Measurements from ENCODE around the gene NTN5. TPM values are rescaled to one million over a fixed set of nuclear protein-coding genes. Genes with fewer than 3 reads are reported as not detected.

The NTN5 gene
- total and polyA plus RNA-seq, 5 experiments from 2014 or later = 0.17 to 2.9 (median 0.97) TPM; not detected in 1

DNA sequence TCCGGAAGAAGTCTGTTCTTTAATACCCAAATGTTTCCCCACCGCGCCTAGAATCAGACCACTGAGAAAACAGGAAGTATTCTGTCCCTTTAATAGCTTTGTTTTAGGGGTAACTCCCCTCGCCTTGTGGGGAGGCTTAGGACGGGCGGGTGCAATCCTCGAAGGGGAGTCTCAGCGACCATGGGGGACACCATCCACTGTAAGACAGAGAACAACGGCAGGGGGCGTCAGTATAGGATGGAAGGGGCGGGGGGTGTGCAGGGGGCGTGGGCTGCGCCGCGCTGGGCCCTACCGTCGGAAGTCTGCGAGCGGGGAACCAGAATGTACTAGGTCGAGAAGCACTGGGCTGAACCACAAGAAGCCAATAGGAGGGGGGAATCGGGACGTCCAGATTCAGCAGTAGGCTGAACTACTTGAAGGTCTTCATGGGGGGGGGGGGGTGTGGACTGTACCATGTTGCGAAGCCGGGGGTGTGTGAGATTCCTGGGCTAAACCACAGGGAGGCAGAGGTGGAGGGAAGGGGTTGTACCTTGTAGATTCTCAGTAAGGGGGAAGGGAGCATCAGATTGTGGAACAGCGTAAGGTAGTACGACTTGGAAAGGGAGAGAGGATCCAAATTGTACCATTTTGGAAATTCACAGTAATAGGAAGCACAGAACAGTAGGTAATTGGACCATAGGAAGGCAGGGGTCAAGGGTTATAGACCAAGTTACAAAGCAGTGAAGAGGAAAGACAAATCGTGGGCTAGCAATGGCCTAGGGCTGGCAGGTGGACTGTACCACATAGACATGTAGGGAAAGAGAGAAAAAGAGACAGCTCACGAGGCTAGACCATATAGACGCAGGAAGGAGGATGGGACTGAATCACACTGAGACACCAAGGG lies 34.6 kb downstream of the NTN5 start:
- Mint-ChIP-seq H3K36me3 (peaks cover 0 to 12% (median 0%) of the 10 kb centered on the region in 3 donors), H3K27me3 (no peaks in the 10 kb centered on the region), H3K4me3 (peak overlapping the region; percentile 81 to 100 (median 98)), H3K27ac (peak overlapping the region; percentile 97 to 100 (median 99)), H3K9me3 (peaks cover 0 to 8% (median 0%) of the 10 kb centered on the region in 9 donors), H3K4me1 (peaks cover 32 to 56% (median 48%) of the 10 kb centered on the region in 4 donors)
- DNase-seq (peak in 9 of 10 donors; percentile 71 to 96 (median 87)), ATAC-seq (peak; percentile 42 to 47)
- POLR2A ChIA-PET = interaction anchor here (0.6 to 6.2 kb wide), 25 partner anchors 8 to 1778 kb away, joined by 3 to 70 read pairs (median 5); partner anchors contain the start of genes CA11, FAM83E, PTOV1 and RPL18

DNA sequence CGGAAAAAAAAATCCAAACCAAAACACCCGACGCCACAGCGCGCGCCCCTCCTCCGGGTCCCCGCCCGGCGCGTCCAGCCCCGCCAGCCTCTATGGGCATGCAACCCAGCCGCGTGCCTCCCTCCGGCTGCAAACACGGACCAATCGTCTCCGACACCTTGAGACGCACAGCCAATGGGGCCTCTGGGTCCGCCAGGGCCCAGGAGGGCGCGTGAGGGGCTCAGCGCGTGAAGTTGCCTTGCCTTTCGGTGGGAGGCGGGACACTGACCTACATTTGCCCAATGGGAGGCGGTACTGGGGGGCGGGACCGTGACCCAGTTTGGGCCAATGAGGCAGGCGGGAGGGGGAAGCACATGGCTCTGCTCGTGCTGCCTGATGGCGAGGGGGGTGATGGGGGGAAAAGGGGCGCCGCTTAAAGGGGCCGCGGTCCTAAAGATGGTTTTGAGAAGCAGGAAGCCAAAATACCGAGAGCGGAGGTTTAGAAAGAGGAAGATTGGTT lies 35.3 kb downstream of the NTN5 start:
- Mint-ChIP-seq H3K4me1 (peaks cover 31 to 59% (median 52%) of the 10 kb centered on the region in 4 donors), H3K27me3 (no peaks in the 10 kb centered on the region), H3K4me3 (peak overlapping the region; percentile 81 to 100 (median 98)), H3K27ac (peak overlapping the region; percentile 97 to 100 (median 99)), H3K9me3 (peaks cover 0 to 8% (median 0%) of the 10 kb centered on the region in 9 donors), H3K36me3 (peaks cover 0 to 16% (median under 1%) of the 10 kb centered on the region in 3 donors)
- POLR2A ChIA-PET = interaction anchor here (0.6 to 6.2 kb wide), 23 partner anchors 8 to 1777 kb away, joined by 3 to 70 read pairs (median 5); partner anchors contain the start of genes CA11, FAM83E, RPL18 and SPHK2
- DNase-seq (peak; percentile 97 to 100 (median 100)), ATAC-seq (peak; percentile 80 to 81)

DNA sequence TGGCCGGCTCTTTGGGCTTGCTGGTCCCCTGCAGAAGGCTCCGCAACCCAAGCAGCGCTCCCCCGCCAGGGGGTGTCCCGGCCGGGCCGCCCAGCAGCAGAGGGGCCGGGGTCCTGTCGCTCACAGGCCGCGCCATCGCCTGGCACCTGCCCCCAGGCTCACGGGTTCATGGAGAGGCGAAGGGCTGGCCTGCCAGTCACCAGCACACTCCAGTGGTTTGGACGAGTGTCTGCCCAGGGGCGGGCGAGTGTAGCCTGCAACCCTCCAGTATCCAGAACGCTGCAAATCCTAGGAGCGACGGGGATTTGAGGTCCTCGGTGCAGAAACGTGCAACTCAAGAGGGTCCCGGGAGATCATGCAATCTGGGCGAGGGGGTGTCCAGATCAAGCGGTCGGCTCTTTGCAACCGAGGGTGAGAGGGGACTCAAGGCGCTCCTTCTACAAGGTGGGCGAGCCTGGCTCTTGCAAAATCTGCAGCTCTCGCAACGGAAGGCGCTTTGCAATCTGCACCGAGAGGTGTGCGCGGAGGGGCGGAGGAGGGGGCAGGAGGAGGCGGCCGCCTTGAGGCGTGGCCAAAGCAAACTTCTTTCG lies 35.9 kb downstream of the NTN5 start, which contains the start of gene DBP:
DBP (minus strand) TSS at position 521 of the 590 bp plus-strand sequence; CDS start at position 136, 385 bp downstream.
- H3K27me3 Mint-ChIP-seq = no peaks in the 10 kb centered on the region
- peak in 1 of 2 donors; percentile 2 for ATAC-seq

DNA sequence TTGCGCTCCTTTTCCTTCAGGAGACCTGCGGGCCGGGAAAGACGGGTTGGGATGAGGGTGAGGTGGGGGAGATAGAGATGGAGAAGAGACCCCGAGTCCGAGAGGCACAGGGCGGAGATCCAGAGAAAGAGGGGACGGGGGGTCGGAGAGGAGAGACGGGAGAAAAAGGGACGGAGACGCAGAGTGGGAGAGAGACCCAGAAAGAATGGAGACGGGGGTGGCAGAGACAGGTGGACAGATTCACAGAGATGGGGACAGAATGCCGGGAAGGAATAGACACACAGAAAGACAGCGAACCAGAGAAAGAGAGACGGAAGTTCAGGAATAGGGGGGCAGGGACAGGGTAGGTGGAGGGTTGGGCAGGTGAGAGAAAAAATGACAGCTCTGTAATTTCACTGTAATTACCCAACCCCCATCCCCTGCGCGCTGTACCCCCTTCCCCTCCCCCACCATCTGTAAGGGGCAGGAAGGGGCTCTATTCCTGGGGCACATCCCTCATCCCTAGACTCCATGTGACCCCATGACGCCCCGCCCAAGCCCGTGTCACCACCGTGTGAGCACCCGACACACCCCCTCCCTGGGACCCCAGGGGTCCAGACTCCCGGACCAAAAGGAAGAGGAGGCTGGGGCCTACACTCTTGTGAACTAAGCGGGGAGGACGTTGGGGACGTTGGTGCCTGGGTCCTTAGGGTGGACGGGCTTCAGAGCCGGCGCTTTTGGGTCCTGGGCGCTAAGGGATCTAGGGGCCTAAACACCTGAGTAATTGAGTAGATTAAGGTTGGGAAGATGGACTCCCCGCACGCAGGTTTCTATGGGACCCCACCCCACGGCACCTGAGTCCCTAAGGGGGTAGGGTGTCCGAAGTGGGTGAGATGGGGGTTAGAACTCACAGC lies 36.6 kb downstream of the NTN5 start:
- Mint-ChIP-seq H3K9me3 (peaks cover 0 to 8% (median 0%) of the 10 kb centered on the region in 9 donors), H3K36me3 (peaks cover 0 to 27% (median 4%) of the 10 kb centered on the region in 3 donors), H3K4me3 (peak overlapping the region; percentile 81 to 100 (median 98)), H3K4me1 (peaks cover 27 to 65% (median 59%) of the 10 kb centered on the region in 4 donors), H3K27me3 (no peaks in the 10 kb centered on the region), H3K27ac (peak overlapping the region; percentile 93 to 100 (median 97))
- ATAC-seq (no peak), DNase-seq (peak in 2 of 10 donors; percentile 38 to 50)
- POLR2A ChIA-PET = interaction anchor here (0.6 to 6.2 kb wide), 10 partner anchors 8 to 326 kb away, joined by 3 to 70 read pairs (median 5); partner anchors contain the start of genes CA11, FAM83E, RPL18 and SPHK2

More for the DNA sequence above, 35.9 kb downstream of the NTN5 start, which contains the start of gene DBP:
- H3K27ac Mint-ChIP-seq = peak within 1 kb of the TSS; percentile 97 to 100 (median 99)
- peaks cover 31 to 60% (median 55%) of the 10 kb centered on the region in 4 donors for H3K4me1 Mint-ChIP-seq
- peaks cover 0 to 8% (median 0%) of the 10 kb centered on the region in 9 donors for H3K9me3 Mint-ChIP-seq
- H3K4me3 Mint-ChIP-seq = peak within 1 kb of the TSS; percentile 81 to 100 (median 98)
- DNase-seq = peak in 3 of 10 donors; percentile 34 to 47 (median 43)
- peaks cover 0 to 21% (median 4%) of the 10 kb centered on the region in 3 donors for H3K36me3 Mint-ChIP-seq
- POLR2A ChIA-PET = interaction anchor here (0.6 to 6.2 kb wide), 15 partner anchors 9 to 325 kb away, joined by 3 to 70 read pairs (median 5); partner anchors contain the start of genes CA11, FAM83E, RPL18 and SPHK2

DNA sequence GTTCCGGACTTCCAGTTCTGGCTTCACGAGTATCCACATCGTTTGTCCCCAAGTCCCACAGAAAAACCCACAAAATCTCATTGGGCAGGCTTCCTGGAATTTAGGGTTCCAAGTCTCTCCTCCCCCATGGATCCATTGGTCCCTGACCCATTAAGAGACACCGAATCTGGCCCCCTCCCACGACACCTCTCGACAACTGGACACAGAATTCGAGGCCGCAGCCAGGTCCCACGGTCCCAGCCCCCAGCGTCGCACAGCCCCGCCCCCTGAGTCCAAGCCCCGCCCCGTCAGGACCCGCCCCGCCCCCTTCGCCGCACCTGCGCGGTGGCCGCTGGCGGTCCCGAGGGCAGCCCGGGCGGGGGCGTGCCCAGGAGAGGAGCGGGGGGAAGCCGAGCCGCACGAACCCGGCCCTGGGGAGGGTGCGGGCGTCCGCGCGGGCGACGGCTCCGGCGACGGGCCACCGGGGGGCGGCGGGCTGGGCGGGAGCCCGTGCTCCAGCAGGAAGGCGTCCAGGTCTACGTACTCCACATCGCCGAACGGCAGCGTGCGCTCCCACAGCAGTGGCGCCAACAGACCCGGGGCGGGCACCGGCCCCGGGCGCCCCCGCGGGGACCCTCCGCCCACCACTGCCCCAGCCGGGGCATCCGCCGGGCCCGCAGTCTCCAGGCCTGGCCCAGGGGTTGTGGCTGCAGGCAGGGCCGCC lies 37.4 kb downstream of the NTN5 start:
- Mint-ChIP-seq H3K27me3 (no peaks in the 10 kb centered on the region), H3K9me3 (peaks cover 0 to 8% (median 0%) of the 10 kb centered on the region in 9 donors), H3K36me3 (peaks cover 0 to 31% (median 5%) of the 10 kb centered on the region in 3 donors), H3K27ac (peak overlapping the region; percentile 94 to 100 (median 96)), H3K4me1 (peaks cover 27 to 66% (median 61%) of the 10 kb centered on the region in 4 donors), H3K4me3 (peak overlapping the region; percentile 81 to 100 (median 98))
- peak; percentile 58 to 84 (median 76) for DNase-seq
- POLR2A ChIA-PET = interaction anchor here (0.6 to 6.2 kb wide), 10 partner anchors 7 to 90 kb away, joined by 3 to 70 read pairs (median 32); partner anchors contain the start of genes CA11, FAM83E, RPL18 and SPHK2
- peak in 1 of 2 donors; percentile 7 for ATAC-seq

DNA sequence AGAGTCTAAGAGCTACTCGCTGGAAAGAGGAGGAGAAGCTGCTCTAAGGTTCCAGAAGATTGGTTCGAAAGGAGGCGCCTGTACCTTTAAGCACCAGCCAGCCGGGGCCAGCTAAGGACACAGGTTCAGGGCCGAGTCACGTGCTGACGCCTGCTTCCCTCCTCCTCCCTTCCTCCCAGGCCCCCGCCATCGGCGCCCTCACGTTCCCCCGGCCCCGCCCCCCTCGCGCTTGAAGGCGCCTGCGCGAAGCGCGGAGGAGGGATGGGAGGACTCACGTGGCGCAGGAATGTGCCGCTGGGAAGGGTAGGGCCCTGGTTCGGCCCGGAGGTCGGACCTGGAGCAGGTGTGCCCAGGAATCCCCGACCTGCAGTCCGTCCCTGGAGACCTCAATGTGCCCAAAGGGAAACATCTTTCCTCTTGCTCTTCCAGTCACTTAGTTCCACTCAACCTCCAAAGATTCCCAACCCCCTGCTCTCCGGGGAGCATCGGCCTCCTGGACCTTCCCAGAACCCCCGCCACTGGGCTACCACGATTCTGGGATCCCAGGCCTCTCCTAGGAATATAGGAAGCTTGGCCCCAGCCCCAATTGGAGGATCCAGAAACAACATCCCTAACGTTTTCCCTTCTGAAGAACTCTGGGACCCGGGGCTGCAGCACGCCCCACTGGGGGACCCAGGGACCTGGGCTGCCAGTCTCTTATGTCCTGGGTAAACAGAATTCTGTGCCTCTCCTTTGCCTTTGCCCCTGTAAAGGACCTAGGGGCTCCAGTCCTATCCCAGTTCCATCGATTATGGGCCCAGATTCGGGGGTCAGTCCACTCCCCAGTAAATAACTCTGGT lies 38.2 kb downstream of the NTN5 start:
- DNase-seq (peak; percentile 85 to 95 (median 88)), ATAC-seq (peak; percentile 8 to 15)
- H3K27me3 Mint-ChIP-seq = no peaks in the 10 kb centered on the region
- POLR2A ChIA-PET = interaction anchor here (0.7 to 3.0 kb wide), 7 partner anchors 10 to 1235 kb away, joined by 3 to 42 read pairs (median 18); partner anchors contain the start of genes CA11, RPL18 and SPHK2
- peaks cover 0 to 8% (median 0%) of the 10 kb centered on the region in 9 donors for H3K9me3 Mint-ChIP-seq
- H3K27ac Mint-ChIP-seq = peak overlapping the region; percentile 70 to 96 (median 95)
- H3K4me1 Mint-ChIP-seq = peaks cover 24 to 62% (median 59%) of the 10 kb centered on the region in 4 donors
- peak overlapping the region; percentile 78 to 93 (median 86) for H3K4me3 Mint-ChIP-seq
- H3K36me3 Mint-ChIP-seq = peaks cover 0 to 39% (median 8%) of the 10 kb centered on the region in 3 donors

DNA sequence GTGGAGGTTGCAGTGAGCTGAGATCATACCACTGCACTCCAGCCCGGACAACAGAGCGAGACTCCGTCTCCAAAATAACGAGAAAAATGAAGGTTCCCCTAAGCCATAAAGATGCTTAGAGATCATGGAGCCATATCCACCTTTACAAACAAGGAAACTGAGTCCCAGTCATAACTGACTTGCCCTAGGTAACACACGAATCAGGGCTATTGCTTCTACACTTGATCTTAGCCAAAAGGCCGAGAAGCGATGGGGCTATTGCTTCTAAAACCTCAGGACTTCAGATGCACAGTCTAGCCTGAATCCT lies 38.8 kb downstream of the NTN5 start:
- H3K4me1 Mint-ChIP-seq = peaks cover 20 to 56% (median 53%) of the 10 kb centered on the region in 4 donors
- peak overlapping the region; percentile 70 to 96 (median 95) for H3K27ac Mint-ChIP-seq
- DNase-seq = no peak
- peaks cover 0 to 43% (median 8%) of the 10 kb centered on the region in 3 donors for H3K36me3 Mint-ChIP-seq
- H3K4me3 Mint-ChIP-seq = peak overlapping the region; percentile 78 to 93 (median 86)
- no peak for ATAC-seq
- H3K27me3 Mint-ChIP-seq = no peaks in the 10 kb centered on the region
- peaks cover 0 to 8% (median 0%) of the 10 kb centered on the region in 9 donors for H3K9me3 Mint-ChIP-seq
- POLR2A ChIA-PET = interaction anchor here (1.0 to 3.0 kb wide), 6 partner anchors 10 to 1236 kb away, joined by 3 to 42 read pairs (median 23); partner anchors contain the start of genes CA11, RPL18 and SPHK2

DNA sequence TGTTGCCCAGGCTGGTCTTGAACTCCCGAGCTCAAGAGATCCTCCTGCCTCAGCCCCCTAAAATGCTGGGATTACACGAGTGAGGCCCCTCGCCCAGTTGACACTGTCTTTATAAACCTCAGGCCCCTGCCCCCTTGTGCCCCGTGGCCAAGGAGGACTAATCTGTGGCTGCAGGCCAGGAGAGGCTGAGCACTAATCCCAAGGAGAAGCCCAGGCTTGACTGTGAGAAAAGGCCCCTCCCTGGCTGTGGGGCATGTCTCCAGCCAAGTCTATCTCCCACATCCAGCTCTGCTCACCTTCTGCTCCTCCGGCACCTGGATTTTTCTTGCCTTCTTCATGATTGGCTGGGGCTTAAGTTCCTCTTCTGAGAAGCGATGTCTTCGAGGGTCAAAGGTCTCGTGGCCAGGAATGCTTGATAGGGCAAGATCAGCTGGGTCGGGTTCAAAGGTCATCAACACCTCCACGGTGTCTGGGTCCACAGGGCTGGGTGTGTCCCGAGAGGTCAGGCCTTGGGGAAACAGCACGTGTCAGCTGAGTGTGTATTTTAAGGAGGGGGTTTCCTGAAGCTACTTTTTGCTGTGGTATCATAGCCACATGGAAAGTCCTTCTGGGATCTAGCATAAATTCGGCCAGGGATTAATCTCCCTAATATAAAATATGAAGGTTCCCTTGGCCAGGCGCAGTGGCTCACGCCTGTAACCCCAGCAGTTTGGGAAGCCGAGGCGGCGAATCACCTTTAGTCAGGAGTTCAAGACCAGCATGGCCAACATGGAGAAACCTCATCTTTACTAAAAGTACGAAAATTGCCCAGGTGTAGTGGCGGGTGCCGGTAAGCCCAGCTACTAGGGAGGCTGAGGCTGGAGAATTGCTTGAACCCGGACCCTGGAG lies 39.4 kb downstream of the NTN5 start:
- peak overlapping the region; percentile 78 to 93 (median 86) for H3K4me3 Mint-ChIP-seq
- H3K36me3 Mint-ChIP-seq = peaks cover 0 to 47% (median 8%) of the 10 kb centered on the region in 3 donors
- POLR2A ChIA-PET = interaction anchor here (0.7 to 3.0 kb wide), 7 partner anchors 10 to 1875 kb away, joined by 3 to 42 read pairs (median 18); partner anchors contain the start of genes CA11, RPL18 and SPHK2
- peaks cover 0 to 2% (median 0%) of the 10 kb centered on the region in 9 donors for H3K9me3 Mint-ChIP-seq
- ATAC-seq (no peak), DNase-seq (no peak)
- peak overlapping the region in 8 of 10 donors; percentile 92 to 96 (median 95) for H3K27ac Mint-ChIP-seq
- peaks cover 15 to 53% (median 48%) of the 10 kb centered on the region in 4 donors for H3K4me1 Mint-ChIP-seq
- no peaks in the 10 kb centered on the region for H3K27me3 Mint-ChIP-seq

DNA sequence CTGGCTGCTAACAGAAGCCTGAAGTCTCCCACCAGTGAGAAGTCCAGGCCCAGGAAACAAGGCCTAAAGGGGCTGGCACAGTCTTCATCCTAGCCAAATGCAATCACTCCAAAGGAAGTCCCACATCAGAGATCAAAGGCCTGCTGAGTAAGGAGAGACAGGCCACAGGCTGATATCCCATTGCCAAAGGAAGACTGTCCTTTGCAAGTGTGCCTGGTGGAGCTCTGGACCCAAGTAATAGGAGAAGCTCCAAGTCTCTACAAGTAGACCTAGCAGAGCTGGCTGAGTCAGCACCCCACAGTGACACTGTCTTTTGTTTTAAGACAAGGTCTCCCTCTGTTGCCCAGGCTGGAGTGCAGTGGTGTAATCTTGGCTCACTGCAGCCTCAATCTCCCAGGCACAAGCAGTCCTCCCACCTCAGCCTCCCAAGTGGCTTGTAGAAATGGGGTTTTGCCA lies 40.1 kb downstream of the NTN5 start:
- ATAC-seq (no peak), DNase-seq (no peak)
- POLR2A ChIA-PET = interaction anchor here (0.7 to 4.3 kb wide), 7 partner anchors 9 to 1874 kb away, joined by 4 to 42 read pairs (median 20); partner anchors contain the start of genes CA11, RPL18 and SPHK2
- no peaks in the 10 kb centered on the region for H3K9me3 Mint-ChIP-seq
- peak overlapping the region in 9 of 10 donors; percentile 4 to 52 (median 26) for H3K4me3 Mint-ChIP-seq
- H3K27me3 Mint-ChIP-seq = no peaks in the 10 kb centered on the region
- peak overlapping the region in 9 of 10 donors; percentile 20 to 96 (median 85) for H3K27ac Mint-ChIP-seq
- peaks cover 13 to 49% (median 42%) of the 10 kb centered on the region in 4 donors for H3K4me1 Mint-ChIP-seq
- peaks cover 0 to 47% (median 8%) of the 10 kb centered on the region in 3 donors for H3K36me3 Mint-ChIP-seq

Data from naive thymus-derived CD8-positive, alpha-beta T cell (primary cell).